ENCODE measurements around the gene PSMD14. TPM values are rescaled to one million over a fixed set of nuclear protein-coding genes. Genes with fewer than 3 reads are reported as not detected.
A peak's percentile ranks its signal among the peaks of the same experiment; 100 is the strongest.

Gene PSMD14
- total and polyA plus RNA-seq, 2 of the 8 experiments (the other 6 are each of a cell fraction or from before 2014, with no cell fraction given), result 53.9 to 88.7 TPM

DNA sequence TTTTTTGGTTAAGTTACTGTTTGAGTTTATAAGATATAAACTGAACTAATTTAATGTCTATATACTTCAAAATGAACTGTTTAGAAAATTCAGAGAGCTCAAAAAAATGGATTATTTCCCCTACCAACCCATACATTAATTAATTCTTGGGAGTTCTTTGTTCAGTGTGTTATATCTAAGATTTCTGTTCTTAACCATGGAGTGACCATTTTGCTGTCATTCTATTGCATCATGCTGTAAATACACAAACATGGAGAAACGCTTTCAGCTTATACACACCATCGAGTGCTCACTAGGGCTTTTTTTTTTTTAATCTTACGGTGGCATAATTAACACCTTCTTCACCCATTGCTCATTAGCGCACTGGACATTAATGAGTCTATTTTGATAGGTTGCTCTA, 74.5 kb downstream of the PSMD14 start:
- Histone ChIP-seq H3K9me3 (ENCODE audit: insufficient read depth in 2 of 2, low read depth in 1 of 2, low read length in 1 of 2) (no peaks in the 10 kb centered on the region), H2AFZ (ENCODE audit: low read length) (no peak overlapping the region), H4K8ac (ENCODE audit: extremely low read depth, insufficient read depth, low read length) (no peak overlapping the region), H3K23me2 (ENCODE audit: low read depth, low read length) (no peaks in the 10 kb centered on the region), H4K91ac (replicated peaks; ENCODE audit: insufficient read length, low read length) (no peak overlapping the region), H4K5ac (ENCODE audit: insufficient read length, low read depth, low read length) (no peak overlapping the region), H3K14ac (ENCODE audit: insufficient read length) (no peak overlapping the region), H3K56ac (replicated peaks; ENCODE audit: insufficient read length, low read depth, low read length) (no peak overlapping the region), H2BK20ac (ENCODE audit: low read length) (no peak overlapping the region), H2AK5ac (ENCODE audit: low read depth, low read length) (no peak overlapping the region), H3K79me1 (ENCODE audit: low read depth, low read length) (no peaks in the 10 kb centered on the region), H3K27ac (ENCODE audit: low read depth, low read length) (no peak overlapping the region), H3K4me3 (ENCODE audit: extremely low read depth in 1 of 4, insufficient read depth in 2 of 4, low read depth in 3 of 4, low read length in 4 of 4) (no peak overlapping the region), H3K79me2 (ENCODE audit: control insufficient read depth in 1 of 2, insufficient read depth in 2 of 2, low read length in 2 of 2) (no peaks in the 10 kb centered on the region), H3K27me3 (replicated peaks in 1 of 4; ENCODE audit: control insufficient read depth in 3 of 4, extremely low read depth in 1 of 4, insufficient read depth in 3 of 4, low read length in 3 of 4) (no peaks in the 10 kb centered on the region), H3K9ac (replicated peaks in 1 of 4; ENCODE audit: extremely low read depth in 1 of 4, low read depth in 3 of 4, low read length in 3 of 4) (no peak overlapping the region), H3K18ac (ENCODE audit: extremely low read depth, low read length) (no peak overlapping the region), H3K4ac (replicated peaks; ENCODE audit: insufficient read length, low read depth, low read length) (no peak overlapping the region), H3K4me2 (ENCODE audit: insufficient read depth in 1 of 2, low read depth in 2 of 2, low read length in 2 of 2) (no peak overlapping the region), H3K4me1 (replicated peaks in 1 of 4; ENCODE audit: control insufficient read depth in 3 of 4, insufficient read depth in 4 of 4, low read length in 3 of 4) (no peaks in the 10 kb centered on the region), H2BK12ac (ENCODE audit: low read depth, low read length) (no peak overlapping the region), H2BK120ac (replicated peaks; ENCODE audit: low read depth, low read length) (no peak overlapping the region), H2BK15ac (ENCODE audit: low read length) (no peak overlapping the region), H4K20me1 (replicated peaks in 1 of 2; ENCODE audit: control insufficient read depth in 1 of 2, insufficient read depth in 2 of 2, low read length in 2 of 2) (peaks cover 0 to 2% of the 10 kb centered on the region in 2 experiments), H2BK5ac (ENCODE audit: low read depth, low read length) (no peak overlapping the region), H3K36me3 (ENCODE audit: control insufficient read depth in 2 of 4, insufficient read depth in 4 of 4, low read length in 3 of 4) (no peaks in the 10 kb centered on the region; a peak in 2 of 8 replicates), H3K23ac (ENCODE audit: insufficient read length) (no peak overlapping the region)
- ChIA-PET POLR2A (ENCODE audit: partially characterized antibody) (interaction anchor here (1.6 kb wide), 1 partner anchor 75 kb away, joined by 5 read pairs; the partner anchor contains the start of gene PSMD14), CTCF (ENCODE audit: partially characterized antibody) (interaction anchor here (0.8 kb wide), 1 partner anchor 838 kb away, joined by 3 read pairs; no protein-coding TSS in a partner anchor)
- TF ChIP-seq CEBPB (IDR thresholded peaks at IDR 0.05; ENCODE audit: low read depth, low read length) (peak; percentile 16; the same call in 1 of the 2 replicates), RNF2 (IDR thresholded peaks at IDR 0.05; ENCODE audit: borderline replicate concordance, low read depth, low read length, missing control alignments, poor library complexity, severe bottlenecking) (no peak)
- WGBS, 2 experiments (ENCODE audit: extremely low coverage in 1 of 2, insufficient coverage in 1 of 2, insufficient read length in 1 of 2, insufficient replicate concordance in 2 of 2, low coverage in 1 of 2, low lambda C conversion rate in 2 of 2, missing lambda C conversion rate in 1 of 2), result 94% methylated on average over 4 of the region's 4 CpGs; no CpG with 5 or more reads in 1 of the 2 experiments
- DNase-seq (ENCODE audit: low read depth in 1 of 2, low spot score in 2 of 2) (no peak), FAIRE-seq (no peak)

All from H1 (cell line).